Measurements from ENCODE around the gene ACOT7.
"Not testable (repeated sequence)": the region's sequence is repeated elsewhere in the genome, so short reads cannot be mapped to it uniquely, and the experiment has no call there.

The ACOT7 gene

DNA sequence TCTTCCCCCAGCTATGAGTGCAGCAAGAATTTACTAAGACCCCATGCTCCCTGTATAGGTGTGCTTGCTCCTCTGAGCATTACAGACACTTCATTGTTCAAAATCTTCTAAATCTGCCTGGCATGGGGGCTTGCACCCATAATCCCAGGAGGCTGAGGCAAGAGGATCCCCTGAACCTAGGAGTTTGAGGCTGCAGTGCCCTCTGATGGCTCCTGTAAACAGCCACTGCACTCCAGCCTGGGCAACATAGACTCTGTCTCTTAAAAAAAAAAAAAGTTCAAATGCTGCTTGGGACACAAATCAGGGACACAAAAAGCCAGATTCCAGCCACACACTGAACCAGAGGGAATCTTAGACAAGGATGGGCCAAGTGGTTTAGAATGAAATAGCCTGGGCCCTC is 3.4 kb upstream of the ACOT7 start:
- no peak for DNase-seq (ENCODE audit: low read depth)

DNA sequence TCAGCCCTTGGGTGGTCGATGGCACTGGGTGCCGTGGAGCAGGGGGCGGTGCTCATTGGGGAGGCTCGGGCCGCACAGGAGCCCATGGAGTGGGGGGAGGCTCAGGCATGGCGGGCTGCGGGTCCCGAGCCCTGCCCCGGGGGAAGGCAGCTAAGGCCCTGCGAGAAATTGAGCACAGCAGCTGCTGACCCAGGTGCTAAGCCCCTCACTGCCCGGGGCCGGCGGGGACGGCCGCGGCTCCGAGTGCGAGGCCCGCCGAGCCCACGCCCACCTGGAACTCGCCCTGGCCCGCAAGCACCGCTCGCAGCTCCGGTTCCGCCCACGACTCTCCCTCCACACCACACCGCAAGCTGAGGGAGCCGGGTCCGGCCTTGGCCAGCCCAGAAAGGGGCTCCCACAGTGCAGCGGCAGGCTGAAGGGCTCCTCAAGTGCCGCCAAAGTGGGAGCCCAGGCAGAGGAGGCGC is 2.2 kb upstream of the ACOT7 start:
- DNase-seq (ENCODE audit: low read depth): not testable (repeated sequence)

DNA sequence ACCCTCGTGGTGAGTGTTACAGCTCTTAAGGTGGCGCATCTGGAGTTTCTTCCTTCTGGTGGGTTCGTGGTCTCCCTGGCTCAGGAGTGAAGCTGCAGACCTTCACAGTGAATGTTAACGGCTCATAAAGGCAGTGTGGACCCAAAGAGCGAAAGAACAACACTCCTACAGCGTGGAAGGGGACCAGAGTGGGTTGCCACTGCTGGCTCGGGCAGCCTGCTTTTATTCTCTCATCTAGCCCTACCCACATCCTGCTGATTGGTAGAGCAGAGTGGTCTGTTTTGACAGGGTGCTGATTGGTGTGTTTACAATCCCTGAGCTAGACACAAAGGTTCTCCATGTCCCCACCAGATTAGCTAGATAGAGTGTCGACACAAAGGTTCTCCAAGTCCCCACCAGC is 1.6 kb upstream of the ACOT7 start:
- DNase-seq (ENCODE audit: low read depth): not testable (repeated sequence)

DNA sequence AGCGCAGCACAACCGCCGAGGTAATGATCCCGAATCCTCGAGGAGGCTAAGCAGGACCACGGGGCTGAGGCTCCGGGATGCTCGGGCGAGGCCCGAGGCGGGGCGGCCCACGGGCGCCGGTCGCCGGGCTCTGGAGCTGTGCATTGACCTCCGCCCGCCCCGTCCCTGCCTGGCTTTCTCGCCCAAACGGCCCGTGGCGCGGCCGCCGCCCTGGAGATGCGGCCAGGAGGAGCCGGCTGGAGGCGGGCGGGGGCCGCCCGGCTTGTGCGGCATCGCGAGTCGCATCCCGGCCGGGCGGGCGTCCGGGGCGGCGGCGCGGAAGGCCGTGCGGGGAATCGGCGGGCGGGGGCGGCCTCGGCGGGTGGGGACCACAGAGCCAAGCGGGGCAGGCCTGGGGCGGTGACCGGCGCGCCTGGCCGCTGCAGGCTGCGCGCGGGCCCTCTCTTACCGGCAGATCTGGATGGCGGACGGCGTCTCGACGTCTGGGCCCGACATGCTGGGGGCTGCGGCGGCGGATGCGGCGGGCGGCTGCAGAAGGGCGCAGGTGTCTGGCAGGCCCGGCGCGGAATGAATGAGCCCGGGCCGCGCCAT is 663 bp downstream of the ACOT7 start:
- DNase-seq (ENCODE audit: low read depth): no peak

DNA sequence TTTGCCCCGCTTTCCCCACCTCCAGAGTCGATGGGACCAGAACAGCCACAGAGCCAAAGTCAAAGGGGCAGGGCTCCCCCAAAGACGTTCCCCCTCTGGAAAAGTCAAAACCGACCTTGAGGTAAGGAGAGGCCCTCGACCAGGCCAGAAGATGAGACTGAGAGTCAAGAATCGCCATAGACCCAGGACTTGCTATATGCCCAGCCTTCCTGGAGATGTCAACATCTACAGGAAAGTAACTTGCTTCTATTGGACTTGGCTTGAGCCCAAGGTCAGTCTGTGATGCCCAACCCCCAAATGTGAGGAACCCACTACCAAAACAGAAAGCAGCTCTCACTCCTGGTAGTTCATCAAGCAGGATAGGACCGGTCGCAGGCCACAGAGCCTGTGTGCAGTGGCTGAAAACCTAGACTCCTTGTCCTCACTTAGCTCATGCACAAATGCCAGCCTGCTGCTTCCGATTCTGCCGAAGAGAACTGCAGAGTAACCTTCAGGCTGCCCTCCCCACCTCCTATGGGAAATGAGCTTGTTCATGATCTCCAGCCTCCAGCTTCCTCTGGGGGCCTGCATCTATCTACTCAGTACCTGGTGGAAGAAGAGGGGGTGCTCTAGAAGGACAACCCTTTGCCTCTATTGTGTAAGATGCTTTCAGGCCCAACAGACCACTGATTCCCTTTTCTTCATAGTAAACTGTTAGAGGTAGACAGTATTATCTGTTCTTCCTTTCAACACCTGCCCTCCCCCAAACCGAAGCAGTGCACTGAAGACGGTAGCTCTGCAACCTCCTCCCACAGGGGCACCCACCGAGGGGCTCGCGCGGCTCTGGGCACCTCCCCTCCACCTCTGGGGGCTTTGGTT is 1.4 kb downstream of the ACOT7 start:
- no peak for DNase-seq (ENCODE audit: low read depth)

DNA sequence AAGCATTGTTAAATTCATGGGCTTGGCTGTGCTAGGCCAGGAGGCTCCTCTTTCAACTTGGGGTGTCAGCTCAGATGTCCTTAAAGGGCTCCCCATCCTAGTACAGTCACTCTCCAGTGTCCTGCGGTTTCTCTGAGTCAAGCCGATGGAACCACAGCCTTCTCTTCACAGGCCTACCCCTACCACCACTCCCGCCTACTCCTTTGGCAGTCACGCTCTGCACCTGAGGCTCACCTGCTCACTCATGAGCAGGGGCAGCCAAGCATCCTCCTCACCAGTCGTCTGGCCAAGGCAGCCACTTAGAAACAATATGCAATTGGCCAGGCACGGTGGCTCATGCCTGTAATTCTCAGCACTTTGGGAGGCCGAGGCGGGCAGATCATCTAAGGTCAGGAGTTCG is 3.6 kb downstream of the ACOT7 start:
- no peak for DNase-seq (ENCODE audit: low read depth)

DNA sequence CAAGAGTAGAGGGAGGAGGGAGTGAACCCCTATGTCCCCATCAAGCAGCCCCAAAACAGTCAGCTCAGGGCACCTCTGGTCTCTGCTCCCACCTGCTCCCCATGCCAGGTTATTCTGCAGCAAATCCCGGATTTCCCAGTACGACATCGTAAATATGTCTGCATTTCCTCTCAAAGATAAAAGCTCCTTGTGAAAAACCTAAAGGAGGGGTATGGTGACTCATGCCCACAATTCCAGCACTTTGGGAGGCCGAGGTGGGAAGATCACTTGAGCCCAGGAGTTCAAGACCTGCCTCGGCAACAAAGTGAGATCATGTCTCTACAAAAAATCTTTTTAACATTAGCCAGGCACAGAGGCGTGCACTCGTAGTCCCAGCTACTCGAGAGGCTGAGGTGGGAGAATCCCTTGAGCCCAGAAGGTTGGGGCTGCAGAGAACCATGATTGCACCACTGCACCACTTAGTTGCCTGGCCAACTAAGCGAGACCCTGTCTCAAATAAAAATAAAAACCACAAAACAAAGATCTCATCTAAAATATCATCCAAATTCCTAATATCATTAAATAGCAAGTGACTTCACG is 7.1 kb downstream of the ACOT7 start:
- DNase-seq (ENCODE audit: low read depth): no peak

DNA sequence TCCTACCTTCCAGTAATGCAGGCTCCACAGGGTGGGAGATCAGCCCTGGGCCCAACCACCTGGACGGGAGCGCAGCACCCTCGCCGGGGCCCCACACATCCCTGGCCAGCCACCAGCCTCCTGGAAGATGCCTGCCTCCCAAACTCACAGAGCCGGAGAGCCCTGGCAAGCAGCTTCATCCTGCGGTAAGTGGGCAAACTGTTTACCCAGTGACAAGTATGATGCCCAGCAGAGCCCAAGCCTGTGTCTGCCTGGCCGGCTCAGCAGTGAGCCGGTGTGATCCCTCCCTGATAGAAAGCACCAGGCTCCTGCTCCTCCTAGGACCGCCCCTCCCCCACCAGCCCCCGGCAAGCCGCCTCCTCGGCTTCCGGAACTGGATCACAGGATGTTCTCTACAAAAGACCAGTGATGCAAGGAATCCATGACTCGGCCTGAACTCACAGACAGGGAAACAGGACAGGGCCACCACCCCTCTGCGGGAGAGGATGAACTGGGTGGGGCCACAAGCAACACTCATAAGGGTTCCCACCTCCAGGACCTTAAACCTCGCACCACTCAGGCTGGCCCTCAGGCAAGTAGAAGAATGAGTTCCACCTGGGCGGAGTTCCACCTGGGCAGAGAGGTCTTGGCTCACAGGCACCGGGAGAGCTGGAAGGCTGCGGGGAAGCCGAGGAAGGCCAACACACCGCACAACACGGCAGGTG is 7.9 kb downstream of the ACOT7 start:
- no peak for DNase-seq (ENCODE audit: low read depth)

DNA sequence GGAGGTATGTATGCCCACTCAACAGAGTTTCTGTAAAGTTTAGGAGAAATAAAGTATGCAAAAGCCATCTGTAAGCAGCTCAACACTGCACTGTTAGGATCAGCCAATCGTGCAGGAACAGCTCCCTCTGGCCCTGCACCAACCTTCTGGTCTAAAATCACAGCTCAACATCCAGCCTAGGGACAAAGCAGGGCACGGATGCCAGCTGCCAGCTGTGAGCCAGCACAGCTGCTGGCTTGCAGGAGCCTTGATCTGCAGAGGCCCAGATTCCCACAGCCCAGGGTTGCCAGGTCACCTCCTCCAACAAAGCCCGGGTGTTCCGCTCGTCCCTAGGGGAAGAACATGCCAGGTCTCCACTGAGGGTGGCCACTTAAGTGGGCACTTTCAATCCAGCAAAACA is 8.6 kb downstream of the ACOT7 start:
- DNase-seq (ENCODE audit: low read depth): no peak

DNA sequence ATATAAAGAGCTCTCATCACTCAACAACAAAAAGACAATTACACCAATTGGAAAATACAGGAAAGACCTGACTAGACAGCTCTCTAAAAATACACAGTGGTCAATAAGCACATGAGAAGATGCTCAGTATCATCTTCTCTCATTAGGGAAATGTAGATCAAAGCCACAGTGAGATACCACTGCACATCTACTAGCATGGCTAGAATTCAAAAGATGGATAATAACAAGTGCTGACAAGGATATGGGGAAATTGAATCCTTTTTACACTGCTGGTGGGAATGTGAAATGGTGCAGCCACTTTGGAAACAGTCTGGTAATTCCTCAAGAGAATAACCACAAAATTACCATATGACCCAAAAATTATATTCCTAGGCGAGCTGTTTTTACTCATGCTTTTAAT is 9.4 kb downstream of the ACOT7 start:
- DNase-seq (ENCODE audit: low read depth): no peak

DNA sequence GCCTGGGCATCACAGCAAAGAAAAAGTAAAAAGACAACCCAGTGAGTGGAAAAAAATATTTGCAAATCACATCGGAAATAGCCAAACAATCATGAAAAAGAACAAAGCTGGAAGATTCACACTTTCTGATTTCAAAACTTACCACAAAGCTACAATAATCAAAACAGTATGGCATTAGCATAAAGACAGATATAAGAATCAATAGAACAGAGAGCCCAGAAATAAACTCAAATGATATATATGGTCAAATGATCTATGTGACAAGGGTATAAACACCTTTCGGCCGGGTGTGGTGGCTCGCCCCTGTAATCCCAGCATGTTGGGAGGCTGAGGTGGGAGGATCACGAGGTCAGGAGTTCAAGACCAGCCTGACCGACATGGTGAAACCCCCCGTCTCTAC is 13.5 kb downstream of the ACOT7 start:
- no peak for DNase-seq (ENCODE audit: low read depth)

DNA sequence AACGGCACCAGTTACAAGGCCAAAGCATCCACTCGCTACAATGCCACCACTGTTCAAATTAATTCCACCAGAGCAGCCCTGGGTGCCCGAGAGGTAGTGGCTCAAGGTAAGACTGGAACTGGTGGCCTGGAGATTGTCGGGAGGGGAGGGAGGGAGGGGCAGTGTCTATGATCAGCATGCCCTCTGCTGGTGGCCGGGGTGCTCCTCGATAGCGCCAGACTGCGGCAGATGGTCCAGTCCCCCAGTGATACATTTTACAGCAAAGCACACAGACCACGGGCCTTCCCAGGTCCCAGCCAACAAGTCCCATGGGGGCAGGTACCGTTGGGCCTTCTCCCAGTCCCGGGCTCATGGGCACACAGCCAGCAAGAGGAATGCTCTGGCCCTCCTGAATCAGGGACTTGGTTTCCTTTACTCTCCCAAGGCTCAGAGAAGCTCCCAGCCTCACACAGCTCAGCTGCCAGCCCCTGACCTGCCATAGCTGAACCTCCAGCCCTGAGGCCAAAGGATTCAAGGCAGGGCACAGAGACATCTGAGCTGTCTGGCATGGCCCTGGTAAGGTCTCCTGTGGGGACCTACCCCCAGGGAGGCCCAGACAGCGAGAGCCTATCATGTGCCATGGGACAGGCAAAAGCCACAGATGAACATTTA is 15.3 kb downstream of the ACOT7 start:
- no peak for DNase-seq (ENCODE audit: low read depth)

DNA sequence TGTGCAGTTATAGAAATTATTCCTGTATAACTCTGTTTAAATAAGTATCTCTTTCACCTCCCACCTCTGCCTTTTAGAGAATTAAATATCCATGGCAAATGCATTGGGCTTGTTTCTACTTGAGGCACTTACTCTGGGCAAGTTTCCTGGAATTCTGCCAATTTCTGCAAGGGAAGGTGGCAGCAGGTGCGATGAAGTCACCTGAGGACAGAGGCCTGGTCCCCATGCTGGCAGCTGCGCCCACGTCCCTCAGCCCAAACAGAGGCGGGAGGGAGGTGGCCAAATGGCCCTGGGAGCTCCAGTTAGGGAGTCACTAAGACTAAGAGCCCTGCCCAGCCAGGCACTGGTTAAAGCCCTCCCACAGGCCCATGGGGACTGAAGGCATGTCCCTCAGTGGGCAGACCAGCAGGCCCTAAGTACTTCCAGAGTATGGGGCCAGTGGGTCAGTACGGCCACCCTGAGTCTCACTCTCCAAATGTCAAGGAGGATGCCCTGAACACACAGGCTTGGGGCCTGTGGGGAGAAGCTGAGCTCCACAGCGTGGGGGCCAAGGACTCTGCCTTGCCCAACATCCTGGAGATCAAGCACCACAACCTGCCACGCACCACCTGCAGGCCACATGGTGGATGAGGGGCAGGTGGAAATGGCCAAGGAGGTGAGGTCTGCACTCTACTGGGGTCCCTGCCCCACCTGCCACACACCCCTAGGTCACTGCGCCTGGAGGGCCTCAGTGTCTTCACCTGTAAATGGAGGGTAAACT is 19.4 kb downstream of the ACOT7 start:
- DNase-seq (ENCODE audit: low read depth): no peak

DNA sequence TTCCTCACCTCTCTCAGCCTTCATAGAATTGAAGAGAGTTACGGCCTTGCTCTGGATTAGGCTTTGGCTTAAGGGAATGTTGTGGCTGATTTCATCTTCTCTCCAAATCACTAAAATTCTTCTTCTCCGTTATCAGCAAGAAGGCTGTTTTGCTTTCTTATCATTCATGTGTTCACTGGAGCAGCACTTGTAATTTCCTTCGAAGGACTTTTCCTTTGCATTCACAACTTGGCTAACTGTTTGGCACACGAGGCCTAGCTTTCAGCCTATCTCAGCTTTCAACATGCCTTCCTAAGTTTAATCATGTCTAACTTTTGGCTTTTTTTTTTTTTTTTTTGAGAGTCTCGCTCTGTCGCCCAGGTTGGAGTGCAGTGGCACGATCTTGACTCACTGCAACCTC is 21.3 kb downstream of the ACOT7 start:
- not testable (repeated sequence) for DNase-seq (ENCODE audit: low read depth)

DNA sequence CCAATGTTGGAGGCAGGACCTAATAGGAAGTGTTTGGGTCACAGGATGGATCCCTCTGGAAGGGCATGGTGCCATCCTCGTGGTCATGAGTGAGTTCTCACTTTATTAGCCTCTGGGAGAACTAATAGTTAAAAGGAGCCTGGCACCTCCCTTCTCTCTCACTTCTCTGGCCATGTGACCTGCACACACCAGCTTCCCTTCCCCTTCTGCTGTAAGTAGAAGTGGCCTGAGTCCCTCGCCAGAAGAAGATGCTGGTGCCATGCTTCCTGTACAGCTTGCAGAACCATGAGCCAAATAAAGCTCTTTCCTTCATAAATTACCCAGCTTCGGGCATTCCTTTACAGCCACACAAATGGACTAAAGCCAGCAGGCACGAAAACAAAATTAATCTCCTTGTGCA is 23.6 kb downstream of the ACOT7 start:
- DNase-seq (ENCODE audit: low read depth): no peak

DNA sequence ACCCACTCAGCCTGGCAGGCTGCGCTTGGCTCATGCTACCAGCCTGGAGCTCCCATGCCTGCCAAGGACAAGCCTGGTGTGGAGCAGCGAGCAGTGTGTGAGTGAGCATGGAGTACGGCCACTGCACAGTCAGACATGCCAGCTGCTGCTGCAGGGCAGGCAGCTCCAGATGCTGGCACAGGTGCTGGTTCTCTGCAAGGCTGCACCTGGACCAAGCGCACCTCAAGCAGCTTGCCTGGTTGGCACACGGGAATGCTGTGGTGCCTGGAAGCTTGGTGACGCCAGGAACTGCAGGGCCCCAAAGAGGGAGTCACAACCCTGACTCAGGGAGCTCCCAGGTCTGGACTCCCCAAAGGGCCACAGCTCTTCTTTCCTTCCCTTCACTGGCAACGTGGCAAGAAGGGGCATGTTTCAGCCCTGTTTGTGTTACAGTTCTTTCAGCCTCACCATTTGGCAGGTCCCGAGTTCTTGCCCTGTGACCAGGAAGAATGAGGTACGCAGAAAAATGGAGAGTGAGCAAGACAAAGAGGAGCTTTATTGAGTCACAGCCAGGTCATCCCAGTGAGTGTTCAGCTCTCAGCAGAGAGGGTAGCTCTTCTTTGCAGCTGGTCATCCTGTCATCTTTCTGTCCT is 26.1 kb downstream of the ACOT7 start:
- no peak for DNase-seq (ENCODE audit: low read depth)

DNA sequence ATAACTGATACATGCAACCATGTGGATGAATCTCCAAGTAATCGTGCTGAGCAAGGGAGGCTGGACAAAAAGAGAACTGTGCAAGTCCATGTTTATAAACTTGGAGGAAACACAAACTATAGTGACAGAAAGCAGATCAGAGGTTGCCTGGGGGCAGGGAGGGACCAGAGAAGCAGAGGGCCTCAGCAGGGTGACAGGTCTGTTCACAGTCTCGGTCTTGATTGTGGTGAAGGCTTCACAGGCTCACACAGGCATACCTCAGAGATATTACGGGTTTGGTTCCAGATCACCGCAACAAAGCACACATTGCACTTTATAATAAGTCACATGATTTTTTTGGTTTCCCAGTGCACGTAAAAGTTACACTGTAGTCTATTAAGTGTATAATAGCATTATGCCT is 28.5 kb downstream of the ACOT7 start:
- DNase-seq (ENCODE audit: low read depth): no peak

DNA sequence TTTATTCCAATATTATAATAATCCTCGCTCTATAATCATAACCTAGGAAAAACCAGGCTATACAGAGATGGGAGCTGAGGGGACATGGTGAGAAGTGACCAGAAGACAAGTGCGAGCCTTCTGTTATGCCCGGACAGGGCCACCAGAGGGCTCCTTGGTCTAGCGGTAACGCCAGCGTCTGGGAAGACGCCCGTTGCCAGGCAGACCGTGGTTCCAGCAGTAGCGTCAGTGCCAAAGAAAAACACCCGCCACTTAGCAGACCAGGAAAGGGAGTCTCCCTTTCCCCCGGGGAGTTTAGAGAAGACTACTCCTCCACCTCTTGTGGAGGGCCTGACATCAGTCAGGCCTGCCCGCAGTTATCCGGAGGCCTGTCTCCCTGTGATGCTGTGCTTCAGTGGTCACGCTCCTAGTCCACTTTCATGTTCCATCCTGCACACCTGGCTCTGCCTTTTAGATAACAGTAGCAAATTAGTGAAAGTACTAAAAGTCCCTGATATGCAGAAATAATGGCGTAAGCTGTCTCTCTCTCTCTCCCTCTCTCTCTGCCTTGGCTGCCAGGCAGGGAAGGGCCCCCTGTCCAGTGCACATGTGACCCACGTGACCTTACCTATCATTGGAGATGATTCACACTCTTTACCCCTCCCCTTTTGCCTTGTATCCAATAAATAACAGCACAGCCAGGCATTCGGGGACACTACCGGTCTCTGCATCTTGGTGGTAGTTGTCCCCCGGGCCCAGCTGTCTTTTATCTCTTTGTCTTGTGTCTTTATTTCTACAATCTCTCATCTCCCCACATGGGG is 30.3 kb downstream of the ACOT7 start:
- not testable (repeated sequence) for DNase-seq (ENCODE audit: low read depth)

DNA sequence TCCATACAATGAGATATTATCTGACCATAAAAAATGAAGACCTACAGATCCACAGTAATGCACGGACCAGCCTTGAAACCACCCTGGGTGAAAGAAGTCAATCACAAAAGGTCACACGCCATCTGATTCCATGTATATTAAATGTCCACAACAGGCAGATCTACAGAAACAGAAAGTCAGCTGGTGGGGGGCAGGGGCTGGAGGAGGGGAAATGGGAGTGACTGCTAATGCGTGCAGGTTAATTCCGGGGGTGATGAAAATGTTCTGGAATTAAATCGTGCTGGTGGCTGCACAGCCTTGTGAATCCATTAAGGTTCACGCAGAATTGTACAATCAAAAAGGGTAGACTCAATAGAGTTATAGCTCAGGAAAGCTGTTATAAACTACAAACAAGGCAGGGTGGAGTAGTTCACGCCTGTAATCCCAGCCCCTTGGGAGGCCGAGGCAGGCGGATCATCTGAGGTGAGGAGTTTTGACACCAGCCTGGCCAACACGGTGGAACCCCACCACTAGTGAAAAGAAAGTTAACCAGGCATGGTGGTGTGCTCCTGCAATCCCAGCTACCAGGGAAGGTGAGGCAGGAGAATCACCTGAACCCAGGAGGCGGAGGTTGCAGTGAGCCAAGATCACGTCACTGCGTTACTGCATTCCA is 32.3 kb downstream of the ACOT7 start:
- no peak for DNase-seq (ENCODE audit: low read depth)
